Activated CD4-positive, alpha-beta T cell treated with anti-CD3 and anti-CD28 coated beads, Interleukin-10, Interleukin-2, amounts not matched to agents 100 ng/mL and 50 ng/mL, durations not matched to agents 16 hours and 8 hours (primary cell): ENCODE measurements around the gene OVAAL.

Experiments
- DNase-seq: peaks from one replicate; pipeline ENCODE4 v3.0.0-alpha.2; 2020

OVAAL gene

GRCh38 chr1:180558664-180559063, at the start of gene OVAAL:
Gene OVAAL (plus strand): TSS chr1:180558964.
- no peak for DNase-seq

GRCh38 chr1:180510882-180511281, 47.9 kb upstream of the OVAAL start:
- DNase-seq: no peak

- DNase-seq: no peak
These were observed 45.2 kb upstream of the OVAAL start for GRCh38 chr1:180513531-180513930.

- no peak for DNase-seq
These were observed 43.4 kb upstream of the OVAAL start for GRCh38 chr1:180515364-180515763.

GRCh38 chr1:180515857-180516388, 42.8 kb upstream of the OVAAL start:
- DNase-seq: peak; percentile 75

- DNase-seq: no peak
These were observed 38.9 kb upstream of the OVAAL start for GRCh38 chr1:180519846-180520245.

- DNase-seq: no peak
These were observed 37.1 kb upstream of the OVAAL start for GRCh38 chr1:180521474-180522212.

- no peak for DNase-seq
These were observed 36.6 kb upstream of the OVAAL start for GRCh38 chr1:180522213-180522515.

GRCh38 chr1:180524160-180524914, 34.4 kb upstream of the OVAAL start:
- DNase-seq: no peak

- no peak for DNase-seq
These were observed 33.6 kb upstream of the OVAAL start for GRCh38 chr1:180524915-180525714.

GRCh38 chr1:180525715-180526039, 33.1 kb upstream of the OVAAL start:
- DNase-seq: no peak

- no peak for DNase-seq
These were observed 31.6 kb upstream of the OVAAL start for GRCh38 chr1:180527101-180527669.

- no peak for DNase-seq
These were observed 29.8 kb upstream of the OVAAL start for GRCh38 chr1:180528868-180529470.

GRCh38 chr1:180530501-180530900, 28.3 kb upstream of the OVAAL start:
- DNase-seq: no peak

GRCh38 chr1:180532854-180533253, 25.9 kb upstream of the OVAAL start:
- DNase-seq: no peak

GRCh38 chr1:180533266-180533987, 25.3 kb upstream of the OVAAL start:
- peak; percentile 74 for DNase-seq

- no peak for DNase-seq
These were observed 24.6 kb upstream of the OVAAL start for GRCh38 chr1:180534214-180534613.

GRCh38 chr1:180535418-180535999, 23.3 kb upstream of the OVAAL start:
- DNase-seq: no peak

- DNase-seq: no peak
These were observed 21.9 kb upstream of the OVAAL start for GRCh38 chr1:180536821-180537372.

- DNase-seq: no peak
These were observed 19.6 kb upstream of the OVAAL start for GRCh38 chr1:180539136-180539535.
